Measurements from ENCODE around the gene SPTLC3. TPM values are rescaled to one million over a fixed set of nuclear protein-coding genes. Genes with fewer than 3 reads are reported as not detected.
A peak's percentile ranks its signal among the peaks of the same experiment; 100 is the strongest.

SPTLC3 gene
- total RNA-seq, 1 donor from 2014 or later, result 32.3 TPM

DNA sequence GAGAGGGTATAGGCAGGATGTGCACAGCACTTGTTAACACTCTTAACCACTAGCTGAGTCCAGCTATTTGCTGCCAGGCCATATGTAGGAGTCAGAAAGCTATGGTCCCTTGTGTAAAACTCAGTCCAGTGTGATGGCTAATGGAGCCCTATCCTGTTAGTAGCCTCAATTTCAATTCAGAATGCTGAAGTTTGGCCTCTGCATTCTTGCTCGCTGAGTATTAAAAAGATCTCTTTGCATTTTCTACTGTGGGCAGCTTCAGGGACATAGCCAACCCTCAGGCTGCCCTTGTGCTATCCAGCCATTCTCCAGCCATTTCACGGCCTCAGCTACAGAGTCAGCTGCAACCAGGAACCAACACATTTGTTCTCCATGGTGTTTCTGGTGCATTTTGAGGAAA is 92.5 kb downstream of the SPTLC3 start:
- no peak for DNase-seq

DNA sequence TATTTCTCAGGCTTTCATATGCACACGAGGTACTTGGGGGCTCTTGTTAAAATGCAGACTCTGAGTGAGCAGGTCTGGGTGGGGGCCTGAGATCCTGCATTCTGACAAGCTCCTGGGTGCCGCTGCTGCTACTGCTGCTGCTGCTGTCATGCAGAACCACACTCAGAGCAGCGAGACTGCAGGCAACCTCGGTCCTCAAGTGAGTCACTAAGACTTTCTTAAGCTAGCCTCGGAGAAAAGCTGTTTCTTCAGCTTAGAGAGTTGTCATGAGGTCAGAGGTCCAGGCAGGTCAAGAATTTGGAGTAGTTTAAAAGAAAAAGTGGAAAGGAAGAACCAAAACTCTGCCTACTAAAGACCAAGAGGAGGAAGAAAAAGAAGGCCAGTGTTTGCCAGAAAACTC is 92.9 kb downstream of the SPTLC3 start:
- DNase-seq, result no peak

DNA sequence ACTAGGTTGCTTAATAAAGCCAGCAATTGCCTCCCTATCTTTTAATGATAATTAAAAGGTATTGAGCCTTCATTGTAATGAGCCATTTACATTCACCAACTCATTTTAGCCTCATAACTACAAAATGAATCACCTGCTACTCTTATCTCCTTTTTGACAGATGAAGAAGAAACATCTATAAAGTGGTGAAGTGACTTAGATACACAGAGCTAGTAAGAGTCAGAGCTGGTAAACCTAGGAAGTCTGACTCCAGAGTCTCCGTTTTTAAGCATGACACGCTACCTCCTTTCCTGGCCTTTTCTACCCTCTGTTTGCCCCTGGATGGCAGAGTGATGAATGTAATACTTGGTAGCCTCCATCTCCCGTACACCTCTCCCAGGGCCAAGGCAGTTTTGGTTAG is 93.5 kb downstream of the SPTLC3 start:
- DNase-seq, result no peak

DNA sequence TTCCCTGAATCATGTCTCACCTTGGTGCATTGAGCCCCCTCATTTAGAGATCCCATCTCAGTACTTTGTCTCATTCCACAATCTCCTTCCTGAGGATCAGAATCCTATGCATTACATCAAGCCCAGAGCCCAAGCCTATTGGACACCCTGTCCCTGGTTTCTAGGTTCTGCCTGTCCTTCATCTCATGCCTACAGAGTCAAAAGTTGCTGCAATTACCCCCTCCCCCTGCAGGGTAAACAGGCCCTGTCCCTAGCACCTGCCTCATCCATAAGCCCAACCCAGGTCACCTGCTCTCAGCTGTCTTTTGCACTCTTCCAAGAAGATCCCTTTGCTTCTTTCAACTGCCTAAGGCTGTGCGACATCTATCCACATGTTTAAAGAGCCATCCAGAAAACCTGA is 93.9 kb downstream of the SPTLC3 start:
- DNase-seq, result no peak

DNA sequence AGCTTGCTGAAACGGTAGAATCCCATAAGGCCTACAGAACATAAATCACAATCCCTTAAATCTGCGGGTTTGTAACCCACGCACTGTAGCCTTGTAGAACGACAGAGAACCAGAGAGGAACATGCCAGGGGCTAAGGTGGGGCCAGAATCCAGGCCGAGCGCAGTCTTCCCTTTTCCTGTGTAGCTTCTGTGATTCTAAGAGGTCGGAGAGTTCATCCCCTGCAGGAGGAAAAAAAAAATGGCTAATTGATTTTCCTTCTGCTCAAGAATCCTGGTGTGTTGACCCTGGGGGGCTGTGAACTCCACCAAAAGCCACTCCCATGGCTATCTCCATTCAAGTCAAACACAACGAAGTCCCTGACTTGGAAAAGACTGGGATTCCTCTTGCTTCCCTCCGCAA is 96.3 kb downstream of the SPTLC3 start:
- no peak for DNase-seq

DNA sequence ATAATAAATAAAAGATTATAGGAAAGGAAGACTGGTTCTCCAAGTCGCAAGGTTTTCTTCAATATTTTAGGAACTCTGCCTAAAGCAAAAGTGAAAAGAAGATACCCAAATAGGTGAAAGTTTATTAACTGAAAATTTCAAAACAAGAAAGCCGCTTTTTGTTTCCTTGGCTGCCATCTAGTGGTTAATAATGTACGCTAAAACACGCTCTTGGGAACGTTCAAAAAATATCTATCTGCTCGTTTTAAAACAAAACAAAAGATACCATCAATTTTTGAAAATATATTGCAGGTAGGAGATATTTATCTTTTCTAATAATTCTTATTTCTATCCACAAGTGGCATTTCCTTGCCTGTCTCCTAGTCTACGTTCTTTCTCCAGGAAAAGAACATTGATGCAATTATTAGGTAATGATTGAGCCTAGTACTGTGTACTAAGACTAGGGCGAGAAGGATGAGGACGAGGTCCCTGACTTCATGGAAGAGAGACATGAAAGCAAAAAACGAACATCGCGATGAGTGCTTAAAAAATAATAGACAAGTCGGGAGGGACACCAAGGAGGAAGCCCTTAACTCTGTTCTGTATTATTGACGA is 97.2 kb downstream of the SPTLC3 start:
- no peak for DNase-seq

DNA sequence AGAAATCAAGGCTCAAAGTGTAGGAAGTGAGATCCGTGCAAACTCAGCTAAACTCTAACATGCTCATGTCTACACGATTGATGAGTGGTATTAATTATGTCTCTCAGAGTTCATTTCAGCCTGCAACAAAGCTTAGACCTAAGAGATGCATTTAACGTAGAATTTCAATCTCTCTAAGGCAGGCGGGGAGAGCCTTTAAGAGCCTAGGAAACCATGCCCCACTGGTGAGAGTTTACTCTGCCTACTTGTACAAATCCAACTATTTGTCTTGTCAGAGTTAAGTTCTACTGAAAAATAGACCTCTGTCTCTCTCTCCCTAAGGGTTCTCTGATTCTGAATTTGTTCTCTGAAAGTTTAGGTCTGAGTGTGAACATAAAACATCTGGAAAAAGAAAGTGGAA is 100.9 kb downstream of the SPTLC3 start:
- no peak for DNase-seq

DNA sequence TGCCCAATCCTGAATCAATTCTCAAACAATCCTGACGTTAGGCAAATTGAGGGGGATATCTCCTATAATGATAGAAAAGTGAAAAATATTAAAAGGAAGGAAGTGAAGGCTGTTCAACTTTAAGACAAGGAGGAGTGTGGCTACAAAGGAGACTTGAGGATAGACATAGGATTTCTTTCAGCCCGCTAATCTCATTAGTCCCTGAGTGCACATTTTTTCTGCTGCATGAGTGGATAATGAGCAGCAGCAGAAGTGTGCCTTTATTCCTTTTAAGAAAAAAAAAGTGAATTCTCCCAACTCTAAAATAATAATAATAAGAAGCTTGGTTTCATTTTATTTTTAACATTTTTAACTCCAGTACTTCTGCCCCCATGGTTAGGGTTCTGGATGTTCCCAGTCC is 102.0 kb downstream of the SPTLC3 start:
- no peak for DNase-seq

DNA sequence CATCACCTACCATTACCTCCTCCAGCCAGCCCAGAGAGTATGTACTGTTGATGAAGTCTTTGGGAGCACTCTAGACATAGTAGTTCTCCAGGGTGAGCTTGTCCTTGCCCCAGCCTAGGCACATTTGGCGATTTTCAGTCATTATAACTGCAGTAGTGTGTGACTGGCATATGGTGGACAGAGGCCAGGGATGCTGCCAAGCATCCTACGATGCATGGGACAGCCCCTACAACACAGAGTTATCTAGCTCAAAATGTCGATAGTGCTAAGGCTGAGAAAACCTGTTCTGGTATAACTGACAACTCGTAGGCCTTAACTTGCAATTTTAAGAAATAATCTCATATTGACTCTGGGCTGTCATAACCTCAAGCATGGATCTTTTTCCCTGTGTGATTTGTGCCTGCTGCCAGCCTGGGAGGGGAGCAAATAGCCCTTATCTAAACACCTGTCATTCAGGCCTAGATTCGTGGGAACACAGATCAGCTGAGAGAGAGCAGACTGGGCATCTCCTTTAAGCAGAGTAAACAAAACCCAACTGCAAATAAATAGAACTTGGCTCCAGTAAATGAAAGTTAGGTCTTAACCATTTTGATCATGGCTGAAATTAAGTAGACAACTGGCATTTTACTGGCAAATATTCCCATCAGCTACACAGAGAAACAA is 102.6 kb downstream of the SPTLC3 start:
- no peak for DNase-seq

DNA sequence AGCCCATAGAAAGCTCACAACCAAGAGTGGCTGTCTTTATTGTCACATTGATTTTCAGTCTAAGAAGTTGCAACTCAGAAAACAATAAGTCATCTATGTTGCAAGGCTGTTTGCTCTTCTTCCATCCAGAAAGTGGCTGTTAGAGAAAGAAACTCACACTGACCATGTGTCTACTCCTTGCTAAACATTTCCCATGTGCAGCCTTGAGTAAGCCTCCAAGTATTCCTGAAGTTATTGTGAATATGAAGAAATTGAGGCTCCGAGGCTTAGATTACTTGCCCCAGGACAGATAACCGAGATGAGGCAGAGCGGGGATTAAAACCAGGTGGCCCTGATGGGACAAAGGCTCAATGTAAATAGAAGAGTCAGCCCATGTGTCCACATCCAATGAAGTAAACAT is 105.0 kb downstream of the SPTLC3 start:
- no peak for DNase-seq

DNA sequence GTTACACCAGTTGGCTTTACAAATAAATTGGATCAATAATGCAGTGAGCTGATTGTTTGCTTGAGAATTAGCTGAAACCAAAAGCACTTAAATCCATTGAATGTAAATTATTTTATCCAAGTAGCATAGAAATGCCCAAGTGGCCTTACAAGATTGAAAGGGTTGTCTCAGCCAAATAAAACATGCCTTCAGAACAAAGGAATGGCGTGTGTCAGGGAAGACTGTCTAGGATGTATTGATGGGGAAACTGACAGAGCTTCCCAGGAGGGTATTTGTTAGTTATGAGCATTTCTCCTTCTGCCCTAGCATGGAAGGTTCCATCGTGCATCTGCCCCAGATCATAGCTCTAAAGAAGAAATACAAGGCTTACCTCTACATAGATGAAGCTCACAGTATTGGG is 108.4 kb downstream of the SPTLC3 start:
- DNase-seq, result no peak

DNA sequence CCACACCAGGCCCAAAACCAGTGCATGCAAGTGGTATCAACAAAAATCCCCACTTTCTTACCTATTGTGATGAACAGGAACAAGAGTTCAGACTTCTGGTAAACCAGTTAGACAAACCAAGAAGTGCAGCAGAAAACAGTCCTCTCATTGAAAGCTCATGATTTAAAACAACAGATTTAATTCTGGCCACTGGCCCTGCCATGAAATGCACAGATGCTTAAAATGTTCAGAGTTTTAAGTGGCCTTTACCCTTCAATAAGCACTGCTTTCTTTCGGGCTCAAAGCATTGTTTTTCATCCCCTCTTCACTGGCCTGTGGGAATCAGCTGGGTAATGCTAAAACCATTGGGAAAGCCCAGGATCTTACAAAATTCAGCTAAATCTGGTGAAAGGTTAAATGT is 109.9 kb downstream of the SPTLC3 start:
- DNase-seq, result no peak

DNA sequence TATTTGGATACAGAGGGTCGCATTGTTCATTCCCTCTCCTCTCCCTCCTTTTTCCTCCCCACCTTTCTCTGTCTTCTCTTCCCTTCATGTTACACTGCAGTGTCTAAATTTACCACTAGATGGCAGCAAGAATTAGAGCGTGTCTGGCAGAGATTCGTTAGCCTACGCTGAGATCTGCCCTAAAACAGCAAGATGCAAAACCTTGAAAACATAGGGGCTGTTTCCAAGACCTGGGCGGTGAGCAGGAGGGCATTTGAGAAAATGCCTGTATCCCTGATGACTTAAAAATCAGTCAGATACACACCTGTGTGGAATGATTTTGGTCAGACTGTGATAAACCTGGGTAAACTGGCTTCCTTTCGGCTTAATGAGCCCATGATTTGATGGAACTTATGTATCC is 110.8 kb downstream of the SPTLC3 start:
- DNase-seq, result peak; percentile 57

DNA sequence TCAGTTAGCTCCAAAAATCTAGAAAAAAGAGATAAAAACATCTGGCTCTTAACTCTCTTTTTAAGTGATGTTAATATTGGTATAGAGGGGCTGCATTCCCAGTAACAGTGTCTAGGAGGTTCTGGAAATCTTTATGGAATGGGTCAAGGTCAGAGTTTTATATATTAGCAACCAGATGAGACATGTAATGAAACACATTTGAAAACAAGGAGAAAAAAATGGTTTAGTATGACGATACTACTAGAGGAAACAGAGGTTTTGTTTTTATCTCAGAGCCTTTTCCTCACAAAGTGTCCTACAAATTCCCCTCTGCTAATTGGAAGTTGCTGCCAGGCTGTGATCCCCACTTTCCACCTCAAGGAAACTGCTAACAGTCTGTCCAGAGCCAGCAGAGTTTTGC is 111.7 kb downstream of the SPTLC3 start:
- no peak for DNase-seq

DNA sequence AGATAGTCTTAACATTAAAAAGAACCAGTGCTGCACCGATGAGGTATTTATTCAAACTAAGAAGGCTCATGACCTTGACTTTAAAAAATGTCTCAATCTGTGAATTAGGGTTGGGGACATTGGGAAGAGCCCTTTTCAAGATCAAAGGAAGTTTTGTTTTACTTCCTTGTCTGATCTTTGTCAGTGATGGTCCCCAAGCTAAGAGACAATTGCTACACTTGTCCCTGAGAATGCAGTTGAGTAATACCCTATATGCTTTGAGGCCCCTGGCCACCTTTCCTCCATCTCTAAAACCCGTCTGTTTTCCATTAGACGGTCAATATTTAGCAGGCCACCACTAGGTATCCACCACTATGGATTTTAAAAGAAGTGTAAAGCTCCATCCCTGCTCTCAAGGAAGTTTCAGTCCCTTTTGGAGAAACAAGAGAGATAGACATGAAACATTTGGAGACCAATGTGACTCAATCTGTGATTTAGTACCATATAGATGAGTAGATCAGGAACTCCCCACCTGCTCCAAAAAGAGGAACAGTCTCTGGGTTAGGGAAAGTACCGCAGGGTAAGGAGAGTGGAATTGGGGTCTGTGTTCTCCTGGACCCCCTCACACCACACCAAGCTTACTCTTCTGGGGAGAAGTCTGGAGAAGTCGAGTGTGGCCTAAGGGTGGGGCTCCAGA is 113.2 kb downstream of the SPTLC3 start:
- DNase-seq, result no peak

DNA sequence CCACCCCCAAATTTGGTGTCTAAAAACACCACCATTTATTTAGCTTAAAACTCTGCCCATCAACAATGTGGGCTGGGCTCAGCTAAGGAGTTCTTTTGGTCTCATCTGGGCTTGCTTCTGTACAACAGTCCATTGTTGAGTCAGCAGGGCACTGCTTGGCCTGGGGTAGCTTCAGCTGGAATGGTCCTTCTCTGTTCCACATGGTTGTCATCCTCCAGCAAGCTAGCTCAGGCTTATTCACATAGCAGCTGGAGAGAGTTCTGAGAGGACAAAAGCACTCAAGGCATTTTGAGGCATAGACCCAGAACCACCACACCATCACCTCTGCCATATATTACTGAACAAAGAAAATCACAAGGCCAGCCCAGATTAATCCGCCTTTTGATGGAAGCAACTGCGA is 116.7 kb downstream of the SPTLC3 start:
- DNase-seq, result no peak

DNA sequence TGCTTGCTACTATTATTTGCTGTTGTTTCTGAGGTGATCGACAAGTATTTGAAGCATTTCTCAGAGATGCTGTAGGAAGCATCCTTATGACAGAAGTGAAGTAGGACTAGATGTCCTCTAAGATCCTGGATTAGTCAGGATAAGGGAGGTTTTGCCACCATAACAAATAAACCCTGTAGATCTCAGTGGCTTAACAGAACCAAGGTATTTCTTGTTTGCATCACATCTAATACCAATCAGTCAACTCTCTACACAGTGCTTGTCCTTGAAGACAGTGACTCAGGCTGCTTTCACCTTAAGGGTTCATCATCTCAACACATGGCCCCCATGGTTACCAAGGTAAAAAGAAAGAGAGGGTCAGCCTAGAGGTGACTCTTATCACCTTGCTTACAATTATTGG is 119.4 kb downstream of the SPTLC3 start:
- no peak for DNase-seq

DNA sequence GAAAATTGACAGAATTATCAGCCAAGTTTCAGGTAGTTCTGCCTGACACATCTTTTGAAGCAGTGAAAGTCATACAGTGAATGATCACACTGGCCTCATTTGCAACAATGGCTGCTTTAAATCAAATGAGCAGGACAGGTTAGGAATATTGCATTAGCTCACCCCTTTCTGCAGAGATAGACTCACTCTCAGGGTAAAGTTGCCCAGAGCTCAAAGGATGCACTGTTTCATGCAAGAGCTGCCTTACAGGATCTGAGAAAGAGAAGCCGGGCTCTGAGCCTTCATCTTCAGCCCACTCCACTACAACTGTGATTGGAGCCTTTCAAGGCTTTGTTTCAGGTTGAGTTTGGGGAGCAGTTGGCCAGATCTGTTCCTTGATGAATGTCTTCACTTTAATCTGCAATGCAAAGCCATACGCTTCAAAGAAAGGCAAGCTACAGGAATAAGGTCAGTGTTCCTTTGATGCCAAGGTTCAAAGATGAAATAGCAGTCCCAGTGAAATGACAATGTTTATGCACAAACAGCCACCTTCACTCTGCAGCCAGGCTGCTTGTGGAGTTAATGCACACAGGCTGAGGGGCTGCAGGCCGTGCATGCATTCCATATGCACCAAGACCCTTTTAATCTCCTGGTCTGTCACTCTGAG is 121.4 kb downstream of the SPTLC3 start:
- DNase-seq, result no peak

DNA sequence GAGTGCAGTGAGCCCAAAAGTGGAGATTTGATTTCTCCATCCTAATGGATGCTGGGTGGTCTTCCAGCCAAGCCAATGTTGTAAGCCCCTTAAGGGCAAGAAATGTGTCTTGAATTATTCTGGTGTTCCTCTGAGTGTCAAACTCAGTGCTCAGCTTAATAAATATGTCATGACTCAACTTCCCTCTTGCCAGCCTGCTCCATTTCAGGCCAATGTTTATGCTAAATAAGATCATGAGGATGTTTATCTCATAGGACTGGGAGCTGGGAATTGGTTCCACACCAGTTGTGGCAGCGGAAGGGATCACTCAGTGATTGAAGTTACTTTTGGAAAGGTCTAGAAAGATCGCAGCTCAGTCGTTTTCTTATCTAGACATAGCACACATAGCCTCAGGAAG is 121.9 kb downstream of the SPTLC3 start:
- DNase-seq, result no peak

DNA sequence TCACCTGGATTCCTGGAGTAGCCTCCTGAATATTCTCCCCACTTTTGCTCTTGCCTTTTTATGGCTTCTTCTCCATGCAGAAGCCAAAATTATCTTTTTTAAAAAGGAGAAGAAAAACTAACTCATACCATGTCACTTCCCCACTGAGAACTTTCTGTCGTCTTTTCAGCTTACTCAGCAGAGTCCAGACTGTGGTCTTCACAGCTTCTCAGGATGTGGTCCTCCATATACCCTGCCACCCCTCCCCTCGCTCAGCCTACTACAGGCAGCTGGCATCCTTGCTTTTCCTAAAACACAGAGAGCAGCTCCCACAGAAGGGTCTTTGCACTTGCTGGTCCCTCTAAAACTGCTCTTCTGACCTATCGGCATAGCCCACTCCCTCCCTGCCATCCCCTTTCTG is 122.9 kb downstream of the SPTLC3 start:
- no peak for DNase-seq

DNA sequence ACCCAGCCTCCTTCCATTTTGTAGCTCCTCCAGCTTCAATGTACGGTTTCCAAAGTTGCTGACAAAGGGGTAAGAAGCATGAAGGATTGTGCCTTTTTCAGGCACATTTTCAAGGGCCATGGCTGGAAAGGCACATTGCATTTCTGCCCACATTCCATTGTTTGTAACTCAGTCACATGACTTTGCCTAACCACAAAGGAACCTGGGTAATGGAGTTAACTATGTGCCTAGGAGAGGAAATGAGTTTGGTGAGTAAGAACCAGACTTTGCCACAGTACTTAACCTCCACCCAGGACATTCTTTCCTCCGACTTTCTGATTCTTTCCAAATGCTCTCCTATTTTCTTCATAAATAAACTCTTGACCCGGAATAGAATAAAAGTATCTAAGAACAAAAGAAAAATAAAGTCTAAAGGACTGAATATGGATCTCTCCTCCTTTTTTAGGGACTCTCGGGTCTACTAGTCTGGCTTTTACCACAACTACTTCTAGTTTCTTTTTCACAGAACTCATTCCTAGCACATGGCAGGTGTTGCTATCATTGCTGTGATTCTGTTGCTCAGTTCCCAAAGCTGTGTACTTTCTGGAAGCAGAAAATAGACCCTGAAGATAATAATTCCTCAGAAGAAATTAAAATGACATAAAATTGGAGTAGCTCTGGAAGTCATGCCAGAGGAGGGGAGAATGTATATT is 130.8 kb downstream of the SPTLC3 start:
- no peak for DNase-seq

DNA sequence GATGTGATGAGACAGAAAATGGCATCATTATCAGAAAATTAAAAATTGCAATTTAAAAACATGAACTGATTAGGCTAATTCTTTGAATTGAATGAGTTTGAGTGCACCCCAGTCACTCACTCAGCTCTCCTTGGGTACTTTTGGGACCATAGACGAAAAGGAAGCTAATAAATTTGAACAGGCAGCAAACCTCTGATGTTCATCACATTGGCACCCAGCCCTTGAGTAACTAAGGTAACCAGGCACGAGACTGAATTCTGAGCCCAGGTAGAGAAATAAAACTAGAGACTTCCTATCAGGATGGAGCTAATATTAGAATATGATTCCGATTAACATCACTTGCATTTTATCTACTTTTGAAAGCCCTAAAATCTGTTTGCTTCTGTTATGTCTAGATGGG is 131.4 kb downstream of the SPTLC3 start:
- no peak for DNase-seq

DNA sequence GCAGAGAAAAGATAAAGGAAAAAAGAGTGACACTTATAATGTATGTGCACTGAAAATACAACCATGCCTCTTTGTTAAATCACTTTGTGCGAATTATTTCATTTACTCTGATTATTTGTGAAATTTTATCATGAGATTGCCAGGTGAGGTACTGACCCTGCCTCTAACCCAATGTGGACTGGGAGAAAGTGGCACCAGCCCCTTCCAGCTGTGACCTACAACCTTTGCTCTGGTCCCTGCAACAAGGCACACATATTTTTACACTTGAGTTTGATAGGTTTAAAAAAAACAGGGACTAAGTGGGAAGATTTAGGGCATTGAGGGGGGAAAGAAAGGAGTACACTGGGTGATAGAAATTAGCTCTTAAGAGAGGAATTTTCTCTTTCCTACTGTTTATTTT is 132.0 kb downstream of the SPTLC3 start:
- no peak for DNase-seq

All from skin of body (tissue), 2 donors.